NCI-H82 treated with DMSO at 0.1 percent for 48 hours (cell line): Measurements from ENCODE around the gene TMEM25.
"Not testable (repeated sequence)": the region's sequence is repeated elsewhere in the genome, so short reads cannot be mapped to it uniquely, and the experiment has no call there.

Source experiments
- DNase-seq: peaks from one replicate; lab custom pipeline; 2025; ENCODE audit not compliant: unreplicated experiment; lab: John Stamatoyannopoulos, UW

Gene TMEM25

GRCh38 chr11:118574636-118575035 is 43.6 kb downstream of the TMEM25 start:
- no peak for DNase-seq

- not testable (repeated sequence) for DNase-seq
Measured at GRCh38 chr11:118577995-118578394, 47.0 kb downstream of the TMEM25 start.

DNA sequence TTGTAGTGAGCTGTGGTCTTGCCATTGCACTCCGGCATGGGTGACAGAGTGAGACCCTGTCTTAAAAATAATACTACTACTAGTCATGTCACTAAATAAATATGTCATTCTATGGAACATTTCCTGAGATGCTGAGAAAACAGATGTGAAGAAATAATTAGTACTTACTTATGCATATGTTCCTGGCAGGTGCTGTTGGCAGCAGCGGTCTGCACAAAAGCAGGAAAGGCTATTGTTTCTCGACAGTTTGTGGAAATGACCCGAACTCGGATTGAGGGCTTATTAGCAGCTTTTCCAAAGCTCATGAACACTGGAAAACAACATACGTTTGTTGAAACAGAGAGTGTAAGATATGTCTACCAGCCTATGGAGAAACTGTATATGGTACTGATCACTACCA is 50.1 kb downstream of the TMEM25 start:
- DNase-seq, result no peak
